ENCODE results near the gene ZNF629.

- no peak for TF ChIP-seq CTCF (conservative IDR thresholded peaks at IDR 0.05; ENCODE audit: low read depth in 2 of 2)
- no peak for TF ChIP-seq REST (IDR thresholded peaks at IDR 0.05; ENCODE audit: unreplicated experiment)
- TF ChIP-seq ZNF114 (CRISPR knock-in tag; IDR thresholded peaks at IDR 0.05): no peak
- TF ChIP-seq POLR2AphosphoS5 (IDR thresholded peaks at IDR 0.05; ENCODE audit: low read depth): no peak; the same call in 1 of the 2 replicates
- TF ChIP-seq EZH2phosphoT487 (IDR thresholded peaks at IDR 0.05; ENCODE audit: unreplicated experiment): no peak
- TF ChIP-seq EZH2 (IDR thresholded peaks at IDR 0.05; ENCODE audit: low read depth, unreplicated experiment): no peak
- no peak for TF ChIP-seq STAT1 (IDR thresholded peaks at IDR 0.05; ENCODE audit: unreplicated experiment)
- no peak for TF ChIP-seq ETS1 (IDR thresholded peaks at IDR 0.05)
- TF ChIP-seq NANOG (IDR thresholded peaks at IDR 0.05; ENCODE audit: borderline replicate concordance): no peak
Observed at GRCh38 chr16:30778549-30779244, 8.3 kb downstream of the ZNF629 start.
